HT1080 (cell line): Measurements from ENCODE around the gene SMDT1. TPM values are rescaled to one million over a fixed set of nuclear protein-coding genes. Genes with fewer than 3 reads are reported as not detected.
"Not testable (repeated sequence)": the region's sequence is repeated elsewhere in the genome, so short reads cannot be mapped to it uniquely, and the experiment has no call there.

Source experiments
- DNase-seq: peaks from one replicate; pipeline ENCODE4 v3.0.0-alpha.2; 2015; ENCODE audit warnings: low read depth
- small RNA-seq: library from RNA; depleted of rRNA; stranded (forward); fragments of <200 nt; gene quantifications from one replicate; pipeline ENCODE3, GENCODE V24; 2014
- total RNA-seq: library from RNA; depleted of rRNA; stranded (reverse); fragments of >200 nt; shearing (Covaris generic); gene quantifications from 2 replicates; pipeline ENCODE4 v1.2.3, GENCODE V29; 2014; rRNA removed

The SMDT1 gene
- total RNA-seq, 1 experiment from 2014 or later, result 19.4 TPM

GRCh38 chr22:42108848-42109247 is 29.3 kb downstream of the SMDT1 start:
- no peak for DNase-seq

- no peak for DNase-seq
These were observed 32.3 kb downstream of the SMDT1 start for GRCh38 chr22:42111798-42112197.

GRCh38 chr22:42112793-42113192 is 33.3 kb downstream of the SMDT1 start:
- not testable (repeated sequence) for DNase-seq

GRCh38 chr22:42114721-42115120 is 35.2 kb downstream of the SMDT1 start:
- no peak for DNase-seq

GRCh38 chr22:42115420-42115830 is 35.9 kb downstream of the SMDT1 start:
- DNase-seq, result not testable (repeated sequence)

GRCh38 chr22:42116848-42117424 is 37.4 kb downstream of the SMDT1 start:
- DNase-seq, result no peak

GRCh38 chr22:42120231-42121021 is 40.9 kb downstream of the SMDT1 start:
- DNase-seq, result not testable (repeated sequence)

- DNase-seq, result not testable (repeated sequence)
These were observed 44.0 kb downstream of the SMDT1 start for GRCh38 chr22:42123529-42123928.

- no peak for DNase-seq
These were observed 48.1 kb downstream of the SMDT1 start for GRCh38 chr22:42127606-42128005.

GRCh38 chr22:42128007-42128406 is 48.5 kb downstream of the SMDT1 start:
- DNase-seq, result not testable (repeated sequence)

- not testable (repeated sequence) for DNase-seq
These were observed 49.5 kb downstream of the SMDT1 start for GRCh38 chr22:42128776-42129694.

- not testable (repeated sequence) for DNase-seq
These were observed 50.7 kb downstream of the SMDT1 start for GRCh38 chr22:42130182-42130581.

GRCh38 chr22:42130639-42131431 is 51.3 kb downstream of the SMDT1 start, which contains the start of gene CYP2D6:
CYP2D6 (minus strand) TSS chr22:42130810; CDS start chr22:42130791, 19 bp downstream.
- not testable (repeated sequence) for DNase-seq

- no peak for DNase-seq
These were observed 52.1 kb downstream of the SMDT1 start for GRCh38 chr22:42131562-42131961.

- DNase-seq, result no peak
These were observed 53.0 kb downstream of the SMDT1 start for GRCh38 chr22:42132457-42132856.

Small RNAs within 50 kb of the gene (small RNA-seq; reads per million reads assigned to genes)
- gene SNORD13P1, result not detected

Other genes with a start within 250 kb of the SMDT1 start
- gene SREBF2, start 246.6 kb upstream of the SMDT1 start, total RNA-seq, result 62.0 and 75.9 TPM in 2 replicates
- gene SHISA8, start 164.6 kb upstream of the SMDT1 start, total RNA-seq, result 1.0 and 8.8 TPM in 2 replicates
- 0.02 and 0.03 TPM in 2 replicates for gene TNFRSF13C, start 152.9 kb upstream of the SMDT1 start, total RNA-seq
- 54.7 and 66.8 TPM in 2 replicates for gene CENPM, start 132.5 kb upstream of the SMDT1 start, total RNA-seq
- not detected in 2 replicates for gene SEPTIN3, start 110.3 kb upstream of the SMDT1 start, total RNA-seq
- gene WBP2NL, start 80.9 kb upstream of the SMDT1 start, total RNA-seq, result not detected in 2 replicates
- gene NAGA, start 8.9 kb upstream of the SMDT1 start, total RNA-seq, result 5.8 and 7.5 TPM in 2 replicates
- gene PHETA2, start 5.5 kb upstream of the SMDT1 start, total RNA-seq, result not detected in 2 replicates
- gene NDUFA6, start 11.1 kb downstream of the SMDT1 start, total RNA-seq, result 51.7 and 61.6 TPM in 2 replicates
- 0.11 and 0.13 TPM in 2 replicates for gene CYP2D6, start 51.1 kb downstream of the SMDT1 start, total RNA-seq
- gene TCF20, start 191.0 kb downstream of the SMDT1 start, total RNA-seq, result 33.6 and 41.4 TPM in 2 replicates